GM18517 (cell line): Measurements from ENCODE around the gene MFSD11.
"Not testable (repeated sequence)": the region's sequence is repeated elsewhere in the genome, so short reads cannot be mapped to it uniquely, and the experiment has no call there.

Experiments used
- ATAC-seq: cut with Tn5 transposase; IDR thresholded peaks from one replicate; pipeline ENCODE4 v1.9.1; 2021; ENCODE audit warnings: mild to moderate bottlenecking, moderate library complexity; ENCODE audit not compliant: unreplicated experiment

MFSD11 gene

GRCh38 chr17:76707985-76708807 lies 29.7 kb upstream of the MFSD11 start:
- no peak for ATAC-seq

- ATAC-seq: no peak
Measured at GRCh38 chr17:76709077-76709950, 28.6 kb upstream of the MFSD11 start.

- not testable (repeated sequence) for ATAC-seq
Measured at GRCh38 chr17:76709951-76710862, 27.7 kb upstream of the MFSD11 start.

- no peak for ATAC-seq
Measured at GRCh38 chr17:76710863-76711611, 26.9 kb upstream of the MFSD11 start, which contains the start of gene MXRA7. TSS of gene MXRA7 (minus strand) at chr17:76710965. CDS start at chr17:76710946, 19 bp downstream.

- ATAC-seq: not testable (repeated sequence)
Measured at GRCh38 chr17:76712321-76712720, 25.6 kb upstream of the MFSD11 start.

GRCh38 chr17:76713765-76714164 lies 24.2 kb upstream of the MFSD11 start:
- no peak for ATAC-seq

GRCh38 chr17:76714336-76714735 lies 23.6 kb upstream of the MFSD11 start:
- ATAC-seq: no peak

- no peak for ATAC-seq
Measured at GRCh38 chr17:76714822-76715495, 23.0 kb upstream of the MFSD11 start.

- ATAC-seq: no peak
Measured at GRCh38 chr17:76715496-76715830, 22.5 kb upstream of the MFSD11 start.

GRCh38 chr17:76716146-76716838 lies 21.6 kb upstream of the MFSD11 start:
- ATAC-seq: no peak

- ATAC-seq: no peak
Measured at GRCh38 chr17:76716839-76717215, 21.1 kb upstream of the MFSD11 start.

- ATAC-seq: no peak
Measured at GRCh38 chr17:76718516-76718915, 19.4 kb upstream of the MFSD11 start.

- ATAC-seq: no peak
Measured at GRCh38 chr17:76720211-76720610, 17.7 kb upstream of the MFSD11 start.

GRCh38 chr17:76720941-76721340 lies 17.0 kb upstream of the MFSD11 start:
- no peak for ATAC-seq

GRCh38 chr17:76721463-76721862 lies 16.5 kb upstream of the MFSD11 start:
- ATAC-seq: no peak

GRCh38 chr17:76722279-76722678 lies 15.6 kb upstream of the MFSD11 start:
- ATAC-seq: no peak

GRCh38 chr17:76722977-76723376 lies 14.9 kb upstream of the MFSD11 start:
- not testable (repeated sequence) for ATAC-seq

- ATAC-seq: no peak
Measured at GRCh38 chr17:76723812-76724211, 14.1 kb upstream of the MFSD11 start.
